HG02970 (cell line): ENCODE measurements around the gene PTPN14.

Experiments
- ATAC-seq: cut with Tn5 transposase; IDR thresholded peaks from one replicate; pipeline ENCODE4 v1.9.1; 2021; ENCODE audit warnings: mild to moderate bottlenecking, moderate library complexity, moderate number of reproducible peaks; ENCODE audit not compliant: unreplicated experiment, low FRiP score

The PTPN14 gene

DNA sequence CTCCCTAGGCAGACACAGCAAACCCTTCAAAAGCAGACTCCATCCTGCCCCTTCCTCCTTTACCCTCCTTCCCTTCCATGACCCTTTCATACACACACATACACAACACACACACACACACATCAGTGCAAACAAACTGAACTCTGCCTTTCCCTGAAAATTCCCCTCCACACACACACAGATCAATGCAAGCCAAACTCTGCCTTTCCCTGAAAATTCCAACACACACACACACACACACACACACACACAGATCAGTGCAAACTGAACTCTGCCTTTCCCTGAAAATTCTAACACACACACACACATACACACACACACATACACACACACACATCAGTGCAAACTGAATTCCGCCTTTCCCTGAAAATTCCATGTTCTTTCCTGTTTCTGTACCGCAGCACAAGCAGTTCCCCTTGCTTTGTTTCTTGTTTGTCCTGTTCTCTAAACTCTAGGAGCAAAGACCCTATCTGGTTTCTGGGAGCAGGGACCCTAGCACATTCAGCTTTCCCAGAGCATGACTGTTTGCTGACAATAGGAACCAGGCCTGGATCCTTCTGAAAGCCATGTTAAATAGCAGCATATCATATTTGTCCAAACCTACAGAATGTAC lies 91.0 kb downstream of the PTPN14 start:
- ATAC-seq: no peak

DNA sequence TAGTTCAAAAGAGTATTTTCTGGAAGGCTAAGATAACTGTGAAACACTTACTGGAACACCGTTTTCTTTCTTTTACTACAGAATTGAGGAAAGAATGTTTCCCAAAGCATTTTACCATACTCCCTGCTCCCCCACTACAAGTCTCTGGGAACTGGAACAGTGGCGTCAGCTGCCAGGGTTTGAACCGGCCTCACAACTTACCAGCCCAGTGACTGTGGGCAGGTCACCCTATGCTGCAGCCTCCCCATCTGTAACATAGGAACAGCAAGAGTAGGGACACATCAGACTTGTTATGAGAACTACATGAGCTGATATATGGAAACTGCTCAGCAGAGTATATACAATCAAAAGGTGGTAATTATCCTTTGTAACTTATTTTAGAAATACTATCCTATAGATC lies 91.5 kb downstream of the PTPN14 start:
- no peak for ATAC-seq

DNA sequence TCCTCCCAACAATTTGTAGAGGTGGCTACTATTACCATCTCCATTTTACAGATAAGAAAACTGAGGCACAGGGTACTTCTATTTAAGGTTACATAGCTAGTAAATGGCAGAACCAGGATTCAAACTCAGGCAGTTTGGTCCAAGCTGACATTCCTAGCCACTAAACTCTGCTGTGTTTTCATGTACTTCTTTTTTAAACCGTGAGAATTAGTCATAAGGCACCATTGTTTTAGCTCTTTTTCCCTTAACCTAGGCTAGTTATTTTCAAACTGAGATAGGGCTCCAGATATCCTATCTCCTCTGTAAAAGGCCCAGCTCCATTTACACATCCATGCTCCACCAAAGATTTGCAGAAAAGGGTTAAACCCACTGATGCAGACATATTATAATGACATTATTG lies 92.9 kb downstream of the PTPN14 start:
- no peak for ATAC-seq

DNA sequence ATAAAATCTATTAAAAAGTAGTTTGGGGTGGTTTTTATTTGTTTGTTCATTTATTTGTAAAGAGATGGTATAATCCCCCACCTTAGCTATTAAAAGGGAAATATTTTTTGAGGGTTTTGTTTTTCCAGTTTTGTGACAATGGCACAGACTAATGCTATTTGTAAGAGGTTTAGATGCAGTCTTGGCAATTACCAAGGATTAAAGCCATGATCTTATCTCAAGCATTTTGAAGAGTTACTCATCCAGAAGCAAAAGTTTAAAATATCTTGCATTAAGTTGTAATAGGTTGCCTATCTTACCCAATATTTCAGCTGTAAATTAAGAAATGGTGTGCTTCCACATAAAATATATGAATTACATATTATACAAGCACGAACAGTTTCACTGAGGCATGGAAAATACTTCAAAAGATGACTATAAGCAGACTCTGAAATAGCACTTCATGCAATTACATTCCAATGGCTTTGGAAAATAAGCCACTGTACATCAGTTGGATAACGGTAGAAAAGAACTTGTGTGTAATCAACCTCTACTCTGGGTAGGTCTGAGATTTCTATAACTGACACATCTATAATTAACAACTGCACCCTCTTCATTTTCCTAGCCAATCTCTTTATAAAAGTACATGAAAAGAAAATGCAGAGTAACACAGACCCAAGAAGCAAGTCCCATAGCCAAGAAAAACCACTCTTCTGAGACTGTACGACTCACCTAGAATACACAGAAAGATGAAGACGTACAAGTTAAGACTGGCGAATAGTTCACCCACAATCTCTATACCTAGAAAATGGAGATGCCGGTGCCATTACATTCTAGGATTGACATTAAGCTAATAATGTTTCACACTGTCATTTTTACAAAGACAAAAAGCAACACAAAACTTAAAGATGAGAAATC lies 95.2 kb downstream of the PTPN14 start:
- ATAC-seq: no peak

DNA sequence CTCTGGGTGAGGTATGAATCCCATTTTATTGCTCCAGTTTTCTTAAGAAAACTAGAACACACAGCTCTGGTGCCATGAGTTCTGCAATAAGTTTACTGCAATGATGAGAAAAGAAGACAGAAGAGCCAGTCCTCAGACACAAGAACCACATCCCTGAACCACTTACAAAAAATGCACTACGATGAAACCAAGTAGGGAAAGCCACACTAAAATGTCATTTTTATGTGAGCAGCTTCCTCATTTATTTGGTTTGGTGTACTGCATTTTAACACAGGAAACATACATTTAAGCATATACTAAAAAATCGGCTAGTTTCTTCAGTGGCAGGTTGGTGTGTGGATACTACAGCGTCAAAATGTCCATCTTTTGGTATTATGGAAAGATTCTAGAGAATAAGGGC lies 95.9 kb downstream of the PTPN14 start:
- ATAC-seq: no peak

DNA sequence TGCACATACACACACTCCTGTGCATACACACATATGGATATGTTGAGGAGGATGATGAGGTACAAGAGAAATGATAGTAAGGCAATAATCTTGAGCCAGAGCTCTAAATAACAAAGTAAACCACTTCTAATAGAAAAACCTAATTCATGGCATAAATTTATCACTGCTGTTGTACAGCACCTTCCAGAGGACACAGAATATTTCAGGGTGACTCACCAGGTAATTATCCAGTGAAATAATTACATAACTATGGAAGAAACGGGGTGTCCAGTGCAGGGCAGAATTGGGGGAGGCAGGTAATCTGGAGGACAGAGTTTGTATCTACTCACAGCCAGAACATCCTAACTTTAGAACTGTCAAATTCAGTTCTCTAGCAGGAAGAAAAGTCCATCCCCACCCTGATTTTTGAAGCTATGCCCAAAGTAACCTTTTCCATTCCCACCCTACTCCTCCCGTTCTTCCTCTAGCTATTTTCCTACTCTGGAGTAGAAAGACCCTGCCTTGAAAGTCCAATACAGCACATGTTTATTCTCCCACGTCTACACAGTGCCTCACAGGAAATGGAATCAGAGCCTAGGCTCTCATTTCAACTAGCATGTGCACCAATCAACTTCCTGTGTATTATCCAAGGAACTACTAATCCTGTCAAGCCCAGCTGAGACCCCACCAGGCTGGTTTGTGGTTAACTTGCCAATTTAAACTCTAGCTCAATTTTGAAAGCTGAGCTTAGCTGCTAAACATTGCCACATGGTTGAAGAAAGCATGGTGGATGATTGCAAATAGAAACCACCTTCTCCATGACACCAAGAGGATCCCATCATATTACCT lies 96.6 kb downstream of the PTPN14 start:
- ATAC-seq: no peak

DNA sequence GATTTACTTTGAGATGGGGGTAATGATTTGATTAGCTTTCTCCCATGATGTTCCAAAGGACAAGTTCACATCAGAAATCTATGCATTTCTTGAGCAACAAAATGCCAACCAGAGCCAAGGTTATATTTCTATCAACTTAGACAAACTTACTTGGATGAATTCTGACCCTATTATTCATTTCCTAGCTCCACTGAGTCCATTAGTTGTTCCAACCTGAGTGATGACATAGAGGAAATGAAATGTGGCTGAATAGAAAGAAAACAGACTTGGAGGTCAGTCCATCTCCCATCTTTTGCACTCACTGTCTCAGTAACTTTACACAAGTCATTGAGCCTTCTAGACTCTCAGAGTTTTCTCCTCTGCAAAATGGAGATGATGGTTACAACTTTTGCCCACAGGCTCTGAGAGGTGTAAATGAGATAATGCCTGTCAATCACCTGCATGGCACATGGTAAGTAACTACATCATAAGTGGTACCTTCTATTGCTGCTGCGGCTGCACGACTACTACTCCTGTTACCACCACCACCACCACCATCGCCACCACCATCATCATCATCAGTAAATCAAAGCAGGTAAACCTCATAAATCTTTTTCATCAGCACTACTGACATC lies 98.2 kb downstream of the PTPN14 start:
- ATAC-seq: no peak

DNA sequence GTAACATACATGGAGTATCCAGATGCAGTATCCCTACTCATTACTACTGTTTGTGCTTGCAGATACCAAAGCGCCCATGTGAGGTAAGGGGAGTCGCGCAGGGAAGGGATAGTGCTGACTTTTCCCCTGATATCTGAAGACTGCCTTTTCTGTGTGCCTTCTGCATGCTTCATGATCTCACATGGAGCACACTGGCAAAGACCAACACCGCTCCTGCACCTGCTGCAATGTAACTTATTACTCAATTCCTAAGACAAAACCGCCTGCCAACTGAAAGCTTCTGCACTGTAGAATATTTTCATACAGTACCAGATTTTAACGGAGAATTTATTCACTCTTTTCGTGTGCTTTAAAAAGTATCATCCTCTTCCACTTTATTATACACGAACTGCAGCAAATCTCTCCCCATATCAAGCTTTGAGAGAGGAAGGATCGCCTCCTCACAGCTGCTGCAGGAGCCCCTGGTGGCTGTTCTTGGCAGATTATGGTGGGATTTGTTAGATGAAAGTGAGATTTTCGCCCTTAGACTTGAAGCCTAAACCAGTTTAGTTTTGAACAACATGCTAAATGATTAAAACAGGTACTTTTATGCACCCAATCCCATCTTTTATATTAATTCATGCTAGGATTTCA lies 99.1 kb downstream of the PTPN14 start:
- no peak for ATAC-seq

DNA sequence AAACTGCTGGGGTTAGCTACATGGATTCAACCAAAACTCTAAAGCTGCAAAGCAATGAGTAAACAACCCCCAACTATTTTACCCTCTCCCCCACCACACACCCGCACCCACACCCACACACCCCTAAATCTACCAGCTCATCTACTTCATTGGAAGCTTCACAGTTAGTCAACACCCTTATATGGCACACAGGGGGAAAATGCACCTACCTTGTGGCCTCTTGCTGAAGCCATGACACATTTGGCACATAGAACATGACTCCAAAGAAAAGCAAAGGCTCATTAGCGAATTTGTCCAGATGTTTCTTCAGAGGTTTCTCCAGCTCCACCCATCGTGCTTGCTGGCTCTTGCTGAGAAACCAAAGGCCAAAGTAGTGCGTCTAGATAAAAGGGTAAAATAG lies 99.8 kb downstream of the PTPN14 start:
- no peak for ATAC-seq

DNA sequence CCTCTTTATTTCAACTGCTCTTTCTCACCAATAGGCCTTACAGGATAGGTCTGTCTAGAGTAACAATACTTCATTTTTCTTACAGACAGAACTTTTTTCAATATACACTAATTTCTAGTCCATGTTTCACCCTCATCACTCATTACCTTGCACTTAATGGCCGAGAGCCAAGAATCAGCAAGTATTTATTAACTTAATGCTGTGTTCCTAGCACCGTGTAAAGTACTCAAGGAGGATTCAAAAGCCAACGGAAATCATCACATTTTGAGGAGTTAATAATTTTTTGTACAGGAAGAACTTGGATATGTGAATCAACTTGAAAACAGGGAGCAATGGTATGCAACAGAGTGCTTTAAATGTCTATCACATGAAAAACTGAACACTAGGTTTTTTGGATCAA lies 102.0 kb downstream of the PTPN14 start:
- ATAC-seq: no peak

DNA sequence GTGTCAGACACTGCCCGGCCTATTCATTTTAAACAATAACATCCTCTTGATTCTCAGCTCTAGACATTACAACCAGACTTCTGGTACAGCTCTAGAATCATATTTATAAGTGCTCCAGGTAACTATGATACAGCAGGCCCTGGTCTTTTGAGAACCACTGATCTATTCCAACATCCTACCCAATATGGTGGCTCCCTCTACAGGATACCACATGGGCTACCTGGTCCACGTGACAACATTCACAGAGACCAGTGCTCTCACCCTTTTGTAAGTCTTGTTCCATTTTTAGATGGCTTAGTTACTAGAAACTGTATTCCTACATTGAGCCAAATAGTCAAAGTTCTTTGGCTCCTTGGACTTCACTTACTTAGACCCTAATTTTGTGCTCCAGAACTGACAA lies 102.9 kb downstream of the PTPN14 start:
- ATAC-seq: no peak

DNA sequence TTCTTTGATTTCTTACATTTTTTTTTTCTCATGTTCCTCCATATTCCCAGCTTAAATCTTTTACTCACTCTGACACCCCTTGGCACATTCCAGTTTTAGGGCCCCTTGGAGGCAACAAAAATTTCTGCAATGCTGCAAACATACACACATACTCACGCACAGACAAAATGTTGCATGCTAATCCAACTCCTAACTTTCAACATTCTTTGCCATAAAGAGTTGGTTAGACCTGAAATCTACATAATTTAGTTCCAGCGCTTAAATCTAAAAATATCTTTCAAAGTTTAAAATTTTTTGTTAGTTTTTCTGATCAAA lies 103.9 kb downstream of the PTPN14 start:
- no peak for ATAC-seq

DNA sequence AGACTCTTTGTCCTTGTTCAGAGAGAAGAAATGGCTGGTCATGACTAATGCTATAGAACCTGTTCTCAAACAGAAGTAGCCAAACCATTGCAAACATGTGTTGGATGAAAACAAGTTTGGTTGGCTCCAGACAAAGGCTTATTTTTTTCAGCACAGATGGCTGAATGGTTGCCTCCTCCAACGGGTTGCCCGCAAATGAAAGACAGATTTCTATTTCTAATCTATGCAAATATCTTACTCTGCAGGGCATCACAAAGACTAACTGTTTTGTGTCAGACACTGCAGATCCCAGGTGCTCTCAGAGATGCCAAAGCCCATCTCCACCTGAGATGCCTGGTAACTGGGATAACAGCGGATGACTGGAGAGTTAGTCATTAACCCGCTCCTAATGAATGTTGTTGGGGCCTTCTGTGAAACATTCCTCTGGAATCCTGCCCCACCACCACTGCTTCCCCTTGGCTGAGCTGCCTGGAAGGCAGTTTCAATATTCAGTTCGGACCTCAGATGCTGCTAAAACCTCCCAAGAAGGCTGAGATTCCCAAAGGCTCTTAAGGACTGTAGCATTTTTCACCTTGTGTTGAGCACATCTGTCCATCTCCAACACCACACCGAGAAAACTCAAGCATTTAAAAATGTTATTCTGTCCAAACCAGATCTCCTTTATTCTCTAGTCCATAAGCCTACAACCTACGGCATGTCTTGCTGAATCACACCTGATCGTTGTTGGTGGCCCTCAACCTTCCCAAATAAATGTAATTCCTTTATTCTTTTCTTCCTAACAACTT lies 104.4 kb downstream of the PTPN14 start:
- no peak for ATAC-seq

DNA sequence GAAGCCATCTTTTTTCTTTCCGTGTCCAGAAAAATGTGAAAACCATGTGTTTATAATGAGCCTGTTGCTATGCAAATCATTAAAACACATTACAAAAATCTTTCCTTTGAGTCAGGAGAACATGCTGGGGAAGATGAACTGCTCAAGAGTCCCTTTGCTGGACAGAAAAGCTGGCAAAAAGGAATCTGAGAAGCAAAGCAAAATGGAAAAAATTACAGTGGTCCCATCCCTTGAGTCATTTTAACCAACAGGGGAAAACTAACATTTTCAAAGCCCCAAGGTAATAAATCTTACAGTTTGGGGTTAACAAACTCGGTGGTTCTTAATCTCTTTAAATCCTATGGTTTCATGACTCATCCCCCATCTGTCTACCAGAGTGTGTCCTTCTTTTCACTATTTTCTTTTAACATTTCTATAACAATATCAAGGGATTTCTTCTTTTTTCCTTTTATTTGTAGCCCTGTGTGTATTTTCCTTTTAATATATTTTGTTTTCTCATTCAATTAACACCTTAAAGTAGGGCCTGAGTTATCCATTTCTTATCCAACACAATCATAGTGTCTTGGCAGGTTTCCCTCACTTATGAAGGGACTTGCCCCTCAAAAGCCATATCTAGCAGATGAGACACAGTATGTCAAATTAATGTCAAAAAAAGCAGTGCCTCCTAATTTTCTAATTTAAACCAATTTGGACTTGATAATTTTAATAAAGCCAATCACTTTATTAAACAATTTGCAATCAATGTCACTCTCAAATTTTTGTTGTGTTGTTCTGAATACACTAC lies 105.4 kb downstream of the PTPN14 start:
- no peak for ATAC-seq

DNA sequence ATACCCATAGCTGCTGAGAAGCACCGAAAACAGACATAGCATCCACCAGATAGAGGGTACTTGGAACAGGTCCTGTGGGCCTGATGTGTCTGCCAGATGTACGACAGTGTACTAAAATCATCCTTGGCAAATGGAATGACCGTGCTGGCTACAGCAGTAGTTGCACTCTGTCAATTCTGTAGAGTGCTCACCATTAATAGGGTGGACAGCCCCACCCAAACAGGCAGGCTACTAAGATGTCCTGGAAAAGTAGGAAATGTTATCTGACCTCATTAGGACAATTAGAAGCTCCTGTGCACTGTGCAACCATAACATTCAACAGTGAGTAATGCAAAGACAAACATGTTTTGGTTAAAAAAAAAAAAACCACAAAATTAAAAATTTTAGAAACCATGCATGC lies 106.2 kb downstream of the PTPN14 start:
- no peak for ATAC-seq

DNA sequence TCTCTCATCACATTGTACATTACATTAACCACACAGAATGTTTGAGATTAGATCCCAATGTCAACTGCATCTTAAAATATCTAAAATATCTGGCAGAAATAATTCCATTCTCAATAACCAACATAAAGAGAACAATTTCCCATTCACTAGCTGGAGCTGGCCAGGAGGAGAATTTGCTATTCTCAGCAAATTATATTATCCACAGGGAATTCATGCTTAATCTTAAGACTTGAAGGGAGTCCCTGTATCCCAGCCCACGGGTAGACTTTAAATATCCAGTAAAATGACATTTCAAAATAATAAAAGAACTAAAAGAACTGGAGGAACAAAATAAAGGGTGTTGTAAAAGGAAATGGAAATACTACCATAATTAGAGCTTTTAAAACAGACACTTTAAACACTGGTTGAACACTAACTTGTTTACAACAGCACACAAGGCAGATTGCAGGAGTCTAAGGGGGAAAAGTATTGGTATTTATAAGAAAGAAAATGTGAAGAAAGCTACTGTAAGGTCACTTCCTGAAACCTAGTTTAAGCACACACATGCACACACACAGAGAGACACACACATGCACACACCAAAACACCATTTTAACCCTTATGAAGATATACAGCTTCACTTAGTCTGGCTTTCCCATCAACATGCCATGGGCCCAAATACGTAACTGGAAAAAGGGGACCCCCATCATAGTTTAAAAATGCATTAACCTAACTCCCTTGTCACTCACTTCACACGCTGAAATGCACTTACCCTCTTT lies 107.0 kb downstream of the PTPN14 start:
- ATAC-seq: no peak

DNA sequence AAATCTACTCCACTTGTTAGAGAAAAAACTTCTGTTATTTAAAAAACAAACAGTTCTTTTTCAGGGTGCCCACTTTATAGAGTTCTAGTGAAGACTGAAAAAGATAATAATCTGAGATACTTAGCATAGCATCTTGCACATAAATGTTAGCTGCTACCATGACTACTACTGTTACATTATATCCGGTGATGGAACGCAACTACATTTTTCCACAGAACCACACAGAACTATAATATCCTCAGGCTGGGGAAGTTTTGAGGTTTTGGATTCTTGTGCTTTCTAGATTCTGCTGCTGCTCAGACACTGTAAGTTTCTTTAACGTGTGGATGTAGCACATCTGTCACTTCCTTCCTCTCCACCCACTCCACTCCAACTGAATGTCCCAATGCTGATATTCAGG lies 110.3 kb downstream of the PTPN14 start:
- no peak for ATAC-seq

DNA sequence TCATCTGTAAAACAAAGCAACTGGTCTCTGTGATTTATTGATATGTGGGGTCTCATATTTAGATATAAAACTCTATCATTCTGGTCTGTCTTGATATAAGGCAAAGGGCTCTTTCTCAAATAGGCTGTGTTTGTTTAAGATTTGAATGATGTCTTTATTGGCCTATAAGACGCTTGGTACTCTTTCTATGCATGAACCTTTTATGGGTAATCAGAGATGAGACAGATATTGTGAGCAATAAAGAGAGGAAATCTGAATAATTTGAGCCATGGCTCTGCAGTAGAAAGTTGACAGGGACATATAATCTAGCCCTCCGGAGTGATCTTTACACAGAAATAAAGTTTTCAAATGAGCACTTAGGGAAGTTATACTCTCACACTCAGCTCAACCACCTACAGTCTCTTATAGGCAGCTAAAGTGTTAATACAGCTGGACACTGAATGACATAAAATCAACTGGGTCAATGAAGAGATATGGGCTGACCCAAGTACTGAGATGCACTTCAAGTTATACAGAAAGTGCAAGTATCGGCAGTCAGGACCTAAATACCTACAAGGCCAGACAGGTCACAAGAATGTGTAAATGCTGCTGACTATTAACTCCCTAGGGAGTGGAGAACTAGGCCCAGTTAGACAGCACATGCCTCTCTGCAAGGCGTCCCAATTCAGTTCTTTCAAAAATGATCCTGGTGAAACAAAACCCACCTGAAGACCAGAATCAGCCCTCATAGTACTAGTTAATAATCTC lies 111.0 kb downstream of the PTPN14 start:
- ATAC-seq: no peak
